ENCODE measurements around the gene CDC42EP1.

- TF ChIP-seq, protein P1, sequence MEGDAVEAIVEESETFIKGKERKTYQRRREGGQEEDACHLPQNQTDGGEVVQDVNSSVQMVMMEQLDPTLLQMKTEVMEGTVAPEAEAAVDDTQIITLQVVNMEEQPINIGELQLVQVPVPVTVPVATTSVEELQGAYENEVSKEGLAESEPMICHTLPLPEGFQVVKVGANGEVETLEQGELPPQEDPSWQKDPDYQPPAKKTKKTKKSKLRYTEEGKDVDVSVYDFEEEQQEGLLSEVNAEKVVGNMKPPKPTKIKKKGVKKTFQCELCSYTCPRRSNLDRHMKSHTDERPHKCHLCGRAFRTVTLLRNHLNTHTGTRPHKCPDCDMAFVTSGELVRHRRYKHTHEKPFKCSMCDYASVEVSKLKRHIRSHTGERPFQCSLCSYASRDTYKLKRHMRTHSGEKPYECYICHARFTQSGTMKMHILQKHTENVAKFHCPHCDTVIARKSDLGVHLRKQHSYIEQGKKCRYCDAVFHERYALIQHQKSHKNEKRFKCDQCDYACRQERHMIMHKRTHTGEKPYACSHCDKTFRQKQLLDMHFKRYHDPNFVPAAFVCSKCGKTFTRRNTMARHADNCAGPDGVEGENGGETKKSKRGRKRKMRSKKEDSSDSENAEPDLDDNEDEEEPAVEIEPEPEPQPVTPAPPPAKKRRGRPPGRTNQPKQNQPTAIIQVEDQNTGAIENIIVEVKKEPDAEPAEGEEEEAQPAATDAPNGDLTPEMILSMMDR (IDR thresholded peaks at IDR 0.05; ENCODE audit: poor library complexity, severe bottlenecking), result no peak
- no peak for TF ChIP-seq POLR2AphosphoS5 (IDR thresholded peaks at IDR 0.05)
- no peak for TF ChIP-seq EZH2 (IDR thresholded peaks at IDR 0.05; ENCODE audit: borderline replicate concordance, insufficient read depth, low read length, poor library complexity, severe bottlenecking)
- TF ChIP-seq EP300 (conservative IDR thresholded peaks at IDR 0.05; ENCODE audit: poor library complexity, severe bottlenecking), result no peak
- TF ChIP-seq, protein P2, sequence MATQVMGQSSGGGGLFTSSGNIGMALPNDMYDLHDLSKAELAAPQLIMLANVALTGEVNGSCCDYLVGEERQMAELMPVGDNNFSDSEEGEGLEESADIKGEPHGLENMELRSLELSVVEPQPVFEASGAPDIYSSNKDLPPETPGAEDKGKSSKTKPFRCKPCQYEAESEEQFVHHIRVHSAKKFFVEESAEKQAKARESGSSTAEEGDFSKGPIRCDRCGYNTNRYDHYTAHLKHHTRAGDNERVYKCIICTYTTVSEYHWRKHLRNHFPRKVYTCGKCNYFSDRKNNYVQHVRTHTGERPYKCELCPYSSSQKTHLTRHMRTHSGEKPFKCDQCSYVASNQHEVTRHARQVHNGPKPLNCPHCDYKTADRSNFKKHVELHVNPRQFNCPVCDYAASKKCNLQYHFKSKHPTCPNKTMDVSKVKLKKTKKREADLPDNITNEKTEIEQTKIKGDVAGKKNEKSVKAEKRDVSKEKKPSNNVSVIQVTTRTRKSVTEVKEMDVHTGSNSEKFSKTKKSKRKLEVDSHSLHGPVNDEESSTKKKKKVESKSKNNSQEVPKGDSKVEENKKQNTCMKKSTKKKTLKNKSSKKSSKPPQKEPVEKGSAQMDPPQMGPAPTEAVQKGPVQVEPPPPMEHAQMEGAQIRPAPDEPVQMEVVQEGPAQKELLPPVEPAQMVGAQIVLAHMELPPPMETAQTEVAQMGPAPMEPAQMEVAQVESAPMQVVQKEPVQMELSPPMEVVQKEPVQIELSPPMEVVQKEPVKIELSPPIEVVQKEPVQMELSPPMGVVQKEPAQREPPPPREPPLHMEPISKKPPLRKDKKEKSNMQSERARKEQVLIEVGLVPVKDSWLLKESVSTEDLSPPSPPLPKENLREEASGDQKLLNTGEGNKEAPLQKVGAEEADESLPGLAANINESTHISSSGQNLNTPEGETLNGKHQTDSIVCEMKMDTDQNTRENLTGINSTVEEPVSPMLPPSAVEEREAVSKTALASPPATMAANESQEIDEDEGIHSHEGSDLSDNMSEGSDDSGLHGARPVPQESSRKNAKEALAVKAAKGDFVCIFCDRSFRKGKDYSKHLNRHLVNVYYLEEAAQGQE (IDR thresholded peaks at IDR 0.05; ENCODE audit: borderline replicate concordance), result no peak
- no peak for TF ChIP-seq TAF1 (IDR thresholded peaks at IDR 0.05; ENCODE audit: low read depth)
- no peak for TF ChIP-seq MXI1 (conservative IDR thresholded peaks at IDR 0.05; ENCODE audit: poor library complexity, severe bottlenecking)
- TF ChIP-seq SMC3 (conservative IDR thresholded peaks at IDR 0.05; ENCODE audit: poor library complexity), result no peak
Measured at GRCh38 chr22:37546437-37547250, 13.6 kb upstream of the CDC42EP1 start.
